B cell (primary cell): ENCODE measurements around the gene SRGAP2C. TPM values are rescaled to one million over a fixed set of nuclear protein-coding genes. Genes with fewer than 3 reads are reported as not detected.
"Not testable (repeated sequence)": the region's sequence is repeated elsewhere in the genome, so short reads cannot be mapped to it uniquely, and the experiment has no call there.

Experiments used
- ATAC-seq: fragments of 200-7000 bp; cut with Tn5 transposase; one replicate; pipeline ENCODE4 v1.10.0; 2021; ENCODE audit warnings: low read depth, mild to moderate bottlenecking, moderate number of reproducible peaks, moderate library complexity
- CTCF ChIA-PET: fragments of 350-600 bp; sonication (Branson Sonifier 250); formaldehyde crosslinking; loops from one replicate; lab custom pipeline; 2021; ENCODE audit warnings: antibody characterized with exemption, inconsistent platforms; lab: Charles Lee
- POLR2A ChIA-PET: fragments of 350-600 bp; sonication (Branson Sonifier 250); formaldehyde crosslinking; loops from one replicate; lab custom pipeline; 2021; ENCODE audit warnings: antibody characterized with exemption; lab: Charles Lee
- DNase-seq: peaks from one replicate; pipeline ENCODE4 v3.0.0; 2013
- H2AFZ ChIP-seq: 2 replicates; pipeline ENCODE4 v1.6.1; 2012; ENCODE audit warnings: mild to moderate bottlenecking, low read depth, low read length; ENCODE audit not compliant: insufficient read depth, poor library complexity, severe bottlenecking
- H3K27ac ChIP-seq, 2 donors: 1 replicate in 1 of 2; 2 replicates in 1 of 2; pipeline ENCODE4 v1.5.1; 2012 to 2013; ENCODE audit warnings: low read length in 2 of 2, mild to moderate bottlenecking in 2 of 2, moderate library complexity in 1 of 2
- H3K27me3 ChIP-seq, 4 experiments: fragments of 200-600 bp in 1 of 4; sonication (generic) in 1 of 4; replicated peaks in 1 of 4; 1 replicate in 2 of 4; 2 replicates in 2 of 4; pipeline versions ENCODE4 v1.6.1 to v1.7.0; 2013 to 2016; ENCODE audit warnings: low read length in 3 of 4, mild to moderate bottlenecking in 2 of 4, mixed read lengths in 1 of 4, moderate library complexity in 1 of 4; ENCODE audit not compliant: insufficient read depth in 4 of 4, control insufficient read depth in 3 of 4; ENCODE audit errors: control extremely low read depth in 1 of 4
- H3K36me3 ChIP-seq, 2 experiments: replicated peaks in 1 of 2; 1 replicate in 1 of 2; 2 replicates in 1 of 2; pipeline versions ENCODE4 v1.6.1 to v1.7.1; 2013; ENCODE audit warnings: low read length in 1 of 2; ENCODE audit not compliant: insufficient read depth in 2 of 2, control insufficient read depth in 1 of 2; ENCODE audit errors: control extremely low read depth in 1 of 2, extremely low read depth in 1 of 2
- H3K4me1 ChIP-seq, 2 donors: fragments of 200-600 bp in 1 of 2; sonication (generic) in 1 of 2; 1 replicate in 1 of 2; 2 replicates in 1 of 2; pipeline versions ENCODE4 v1.5.1 to v1.6.1; 2013 to 2017; ENCODE audit warnings: low read length in 2 of 2; ENCODE audit not compliant: control insufficient read depth in 2 of 2, insufficient read depth in 2 of 2
- H3K4me2 ChIP-seq: replicated peaks from 2 replicates; pipeline ENCODE3; 2012; ENCODE audit warnings: mild to moderate bottlenecking, low read depth, low read length; ENCODE audit not compliant: poor library complexity, severe bottlenecking
- H3K4me3 ChIP-seq, 5 experiments: fragments of 200-600 bp in 1 of 5; sonication (generic) in 1 of 5; 1 replicate in 3 of 5; 2 replicates in 2 of 5; pipeline versions ENCODE4 v1.5.1 to v1.7.0; 2011 to 2016; ENCODE audit warnings: low read length in 4 of 5, mild to moderate bottlenecking in 4 of 5, low read depth in 2 of 5, control low read depth in 1 of 5, moderate library complexity in 1 of 5; ENCODE audit not compliant: insufficient read depth in 1 of 5; ENCODE audit errors: control extremely low read depth in 1 of 5, extremely low read depth in 1 of 5
- H3K79me2 ChIP-seq: fragments of 200-600 bp; sonication (generic); one replicate; pipeline ENCODE4 v1.6.0; 2016; ENCODE audit warnings: low read length; ENCODE audit not compliant: control insufficient read depth, insufficient read depth
- H3K9ac ChIP-seq: fragments of 200-600 bp; sonication (generic); 2 replicates; pipeline ENCODE4 v1.6.1; 2017; ENCODE audit warnings: mild to moderate bottlenecking, low read length, moderate library complexity
- H3K9me3 ChIP-seq, 3 donors: one replicate each; pipeline versions ENCODE4 v1.6.1 to v1.7.1; 2013; ENCODE audit warnings: low read length in 2 of 3; ENCODE audit not compliant: control insufficient read depth in 2 of 3, insufficient read depth in 1 of 3; ENCODE audit errors: control extremely low read depth in 1 of 3
- H4K20me1 ChIP-seq: 2 replicates; pipeline ENCODE4 v1.6.0; 2012; ENCODE audit warnings: mild to moderate bottlenecking, low read length; ENCODE audit not compliant: insufficient read depth, control insufficient read depth, poor library complexity, severe bottlenecking
- H3K27ac Mint-ChIP-seq: one replicate; pipeline ENCODE4 v1.8.0; 2021; ENCODE audit warnings: mixed read lengths
- H3K27me3 Mint-ChIP-seq: one replicate; pipeline ENCODE4 v1.8.0; 2021; ENCODE audit warnings: mixed read lengths
- H3K4me1 Mint-ChIP-seq: one replicate; pipeline ENCODE4 v1.8.0; 2021; ENCODE audit warnings: mixed read lengths
- H3K4me3 Mint-ChIP-seq: one replicate; pipeline ENCODE4 v1.8.0; 2021; ENCODE audit warnings: mixed read lengths
- H3K9me3 Mint-ChIP-seq: one replicate; pipeline ENCODE4 v1.8.0; 2022; ENCODE audit warnings: mixed read lengths; ENCODE audit not compliant: insufficient read depth
- WGBS: methylation state at CpG from one replicate; pipeline ENCODE4 v1.1.5; 2013; ENCODE audit warnings: missing lambda C conversion rate; ENCODE audit not compliant: insufficient coverage; 5-methylcytosine and 5-hydroxymethylcytosine counted together
- intact Hi-C: fragments of 100-400 bp; cut with micrococcal nuclease; formaldehyde crosslinking; loops from one replicate; pipeline ENCODE4 v1.10.0; 2022
- polyA plus RNA-seq: library from polyadenylated mRNA; depleted of rRNA; stranded (reverse); fragments of >200 nt; gene quantifications from 2 replicates; pipeline ENCODE4 v1.2.3, GENCODE V29; 2012
- total RNA-seq, 2 donors: library from RNA; stranded (reverse); fragments of 120-200 nt in 1 of 2; gene quantifications; 1 replicate in 1 of 2; 2 replicates in 1 of 2; pipeline versions ENCODE4 v1.2.3 to v1.2.4, GENCODE V29; 2013 to 2022

Gene SRGAP2C
- total and polyA plus RNA-seq, 2 donors (not counting 1 experiment from before 2014, with no cell fraction given): 2.2 to 40.7 TPM

- H3K36me3 ChIP-seq, H3K27ac Mint-ChIP-seq, CTCF ChIA-PET, H3K79me2 ChIP-seq, H4K20me1 ChIP-seq, H2AFZ ChIP-seq, H3K27me3 ChIP-seq, ATAC-seq, H3K4me1 ChIP-seq, DNase-seq, H3K9ac ChIP-seq, POLR2A ChIA-PET, H3K9me3 Mint-ChIP-seq, H3K9me3 ChIP-seq, intact Hi-C loops, H3K27me3 Mint-ChIP-seq, H3K4me3 ChIP-seq, H3K4me3 Mint-ChIP-seq, H3K4me2 ChIP-seq, H3K27ac ChIP-seq, H3K4me1 Mint-ChIP-seq: not testable (repeated sequence)
- no CpG with 5 or more reads among the region's 2 CpGs for WGBS
Measured at GRCh38 chr1:121192512-121192911, 7.7 kb downstream of the SRGAP2C start.

- not testable (repeated sequence) for H2AFZ ChIP-seq
Measured at GRCh38 chr1:121197095-121197882, 12.5 kb downstream of the SRGAP2C start.

GRCh38 chr1:121199763-121200162 lies 15.0 kb downstream of the SRGAP2C start:
- POLR2A ChIA-PET, H3K4me2 ChIP-seq, H3K4me3 ChIP-seq, H3K4me1 ChIP-seq, CTCF ChIA-PET, H3K27ac ChIP-seq, H2AFZ ChIP-seq, H3K9me3 Mint-ChIP-seq, H3K9me3 ChIP-seq, H3K27me3 ChIP-seq, H3K9ac ChIP-seq, H4K20me1 ChIP-seq, H3K4me3 Mint-ChIP-seq, H3K79me2 ChIP-seq, ATAC-seq, H3K27me3 Mint-ChIP-seq, DNase-seq, intact Hi-C loops, H3K36me3 ChIP-seq, H3K27ac Mint-ChIP-seq, H3K4me1 Mint-ChIP-seq: not testable (repeated sequence)
- no CpG with 5 or more reads among the region's 3 CpGs for WGBS

More at GRCh38 chr1:121197095-121197882, 12.5 kb downstream of the SRGAP2C start:
- H3K27me3 ChIP-seq, H3K4me1 Mint-ChIP-seq, H3K9me3 Mint-ChIP-seq, CTCF ChIA-PET, H3K4me1 ChIP-seq, ATAC-seq, H4K20me1 ChIP-seq, H3K27ac ChIP-seq, H3K79me2 ChIP-seq, H3K4me3 Mint-ChIP-seq, H3K4me3 ChIP-seq, H3K9me3 ChIP-seq, H3K9ac ChIP-seq, H3K36me3 ChIP-seq, intact Hi-C loops, H3K27ac Mint-ChIP-seq, DNase-seq, H3K4me2 ChIP-seq, H3K27me3 Mint-ChIP-seq, POLR2A ChIA-PET: not testable (repeated sequence)
- WGBS: no CpG with 5 or more reads among the region's 7 CpGs

GRCh38 chr1:121200232-121200631 lies 15.5 kb downstream of the SRGAP2C start:
- intact Hi-C loops, CTCF ChIA-PET, H3K9ac ChIP-seq, H3K79me2 ChIP-seq, H2AFZ ChIP-seq, ATAC-seq, H3K36me3 ChIP-seq, H3K27ac Mint-ChIP-seq, H3K4me1 Mint-ChIP-seq, POLR2A ChIA-PET, H3K27me3 ChIP-seq, H4K20me1 ChIP-seq, H3K9me3 ChIP-seq, H3K4me2 ChIP-seq, H3K4me3 ChIP-seq, H3K4me3 Mint-ChIP-seq, H3K9me3 Mint-ChIP-seq, H3K27ac ChIP-seq, H3K4me1 ChIP-seq, DNase-seq, H3K27me3 Mint-ChIP-seq: not testable (repeated sequence)
- WGBS: no CpG with 5 or more reads among the region's 1 CpG
